Renal cortex interstitium (tissue), 15 donors: ENCODE data around the gene TAS2R20. TPM values are rescaled to one million over a fixed set of nuclear protein-coding genes. Genes with fewer than 3 reads are reported as not detected.
"Not testable (repeated sequence)": the region's sequence is repeated elsewhere in the genome, so short reads cannot be mapped to it uniquely, and the experiment has no call there.

ENCODE experiments used
- DNase-seq, 11 donors: peaks; one replicate each; pipeline ENCODE4 v3.0.0-alpha.2; 2013; ENCODE audit warnings: low read depth in 9 of 11, low spot score in 4 of 11; ENCODE audit errors: extremely low read depth in 1 of 11
- long read RNA-seq, 16 experiments: transcript quantifications; one replicate each; lab custom pipeline, GENCODE V29; 2026
- polyA plus RNA-seq, 3 donors: library from polyadenylated mRNA; unstranded; fragments of 120-200 nt; gene quantifications; one replicate each; pipeline ENCODE4 v1.2.1, GENCODE V29; 2013; ENCODE audit not compliant: insufficient read length in 3 of 3

Gene TAS2R20
- 1 to 10 TPM; 1.1 to 4.0 (median 1.9) TPM for polyA plus RNA-seq
- long read RNA-seq, donor 1 = 0 reads
- long read RNA-seq, donor 2 = 0 reads
- long read RNA-seq, donor 3 = 0 reads
- long read RNA-seq, donor 4, partial matches to known transcripts = 0 of 2 reads
- long read RNA-seq, donor 4, other reads (novel, unspliced or antisense) = 0 of 2 reads
- long read RNA-seq, donor 5 = 0 reads
- long read RNA-seq, donor 6, partial matches to known transcripts = 0 of 2 reads
- long read RNA-seq, donor 6, other reads (novel, unspliced or antisense) = 0 of 2 reads
- long read RNA-seq, donor 7 = 0 reads
- long read RNA-seq, donor 8, partial matches to known transcripts = 0 of 3 reads
- long read RNA-seq, donor 8, other reads (novel, unspliced or antisense) = 0 of 3 reads
- long read RNA-seq, donor 9 = 0 reads
- long read RNA-seq, donor 10 = 0 reads
- long read RNA-seq, donor 11 = 0 reads
- long read RNA-seq, donor 12 = 0 reads
- long read RNA-seq, donor 13 = 0 reads
- long read RNA-seq, donor 14 = 0 reads
- long read RNA-seq, donor 15 = 0 reads
- long read RNA-seq, donor 16, partial matches to known transcripts = 0 of 2 reads
- long read RNA-seq, donor 16, other reads (novel, unspliced or antisense) = 0 of 2 reads

GRCh38 chr12:10998204-10998603 is at the start of gene TAS2R20:
Gene TAS2R20 (minus strand): TSS chr12:10998304. CDS start chr12:10997875, 429 bp downstream.
- DNase-seq = no peak

GRCh38 chr12:11041366-11041765 is 43.3 kb upstream of the TAS2R20 start:
- DNase-seq = not testable (repeated sequence)

GRCh38 chr12:11040162-11040561 is 42.1 kb upstream of the TAS2R20 start:
- DNase-seq = no peak

- DNase-seq = no peak
Observed at GRCh38 chr12:11039171-11039570, 41.1 kb upstream of the TAS2R20 start.

- DNase-seq = not testable (repeated sequence)
Observed at GRCh38 chr12:11033959-11034358, 35.9 kb upstream of the TAS2R20 start.

- no peak for DNase-seq
Observed at GRCh38 chr12:11031307-11031706, 33.2 kb upstream of the TAS2R20 start, which contains the start of gene TAS2R31. Gene TAS2R31 (minus strand): TSS chr12:11031407. CDS start chr12:11031335, 72 bp downstream.

GRCh38 chr12:11026118-11026517 is 28.0 kb upstream of the TAS2R20 start:
- no peak for DNase-seq

- DNase-seq = no peak
Observed at GRCh38 chr12:11023387-11023786, 25.3 kb upstream of the TAS2R20 start.

GRCh38 chr12:11022520-11022919 is 24.4 kb upstream of the TAS2R20 start, which contains the start of gene TAS2R19:
Gene TAS2R19 (minus strand): TSS chr12:11022620. CDS start chr12:11022571, 49 bp downstream.
- DNase-seq = no peak

- no peak for DNase-seq
Observed at GRCh38 chr12:11016937-11017336, 18.8 kb upstream of the TAS2R20 start.

- peak in 1 of 11 donors; percentile 1 for DNase-seq
Observed at GRCh38 chr12:11015775-11016430, 17.8 kb upstream of the TAS2R20 start.

- no peak for DNase-seq
Observed at GRCh38 chr12:11014234-11014633, 16.1 kb upstream of the TAS2R20 start.

GRCh38 chr12:11007608-11008007 is 9.5 kb upstream of the TAS2R20 start:
- no peak for DNase-seq

GRCh38 chr12:10994307-10994706 is 3.8 kb downstream of the TAS2R20 start:
- DNase-seq = no peak

- no peak for DNase-seq
Observed at GRCh38 chr12:10989107-10989506, 9.0 kb downstream of the TAS2R20 start.

- DNase-seq = no peak
Observed at GRCh38 chr12:10986812-10987211, 11.3 kb downstream of the TAS2R20 start, which contains the start of gene TAS2R50. Gene TAS2R50 (minus strand): TSS chr12:10986912. CDS start chr12:10986860, 52 bp downstream.

GRCh38 chr12:10982244-10982643 is 15.9 kb downstream of the TAS2R20 start:
- DNase-seq = no peak

GRCh38 chr12:10974965-10975364 is 23.1 kb downstream of the TAS2R20 start:
- DNase-seq = no peak

GRCh38 chr12:10968765-10969456 is 29.2 kb downstream of the TAS2R20 start:
- no peak for DNase-seq
